Measurements from ENCODE around the gene RAB6B.

The RAB6B gene

DNA sequence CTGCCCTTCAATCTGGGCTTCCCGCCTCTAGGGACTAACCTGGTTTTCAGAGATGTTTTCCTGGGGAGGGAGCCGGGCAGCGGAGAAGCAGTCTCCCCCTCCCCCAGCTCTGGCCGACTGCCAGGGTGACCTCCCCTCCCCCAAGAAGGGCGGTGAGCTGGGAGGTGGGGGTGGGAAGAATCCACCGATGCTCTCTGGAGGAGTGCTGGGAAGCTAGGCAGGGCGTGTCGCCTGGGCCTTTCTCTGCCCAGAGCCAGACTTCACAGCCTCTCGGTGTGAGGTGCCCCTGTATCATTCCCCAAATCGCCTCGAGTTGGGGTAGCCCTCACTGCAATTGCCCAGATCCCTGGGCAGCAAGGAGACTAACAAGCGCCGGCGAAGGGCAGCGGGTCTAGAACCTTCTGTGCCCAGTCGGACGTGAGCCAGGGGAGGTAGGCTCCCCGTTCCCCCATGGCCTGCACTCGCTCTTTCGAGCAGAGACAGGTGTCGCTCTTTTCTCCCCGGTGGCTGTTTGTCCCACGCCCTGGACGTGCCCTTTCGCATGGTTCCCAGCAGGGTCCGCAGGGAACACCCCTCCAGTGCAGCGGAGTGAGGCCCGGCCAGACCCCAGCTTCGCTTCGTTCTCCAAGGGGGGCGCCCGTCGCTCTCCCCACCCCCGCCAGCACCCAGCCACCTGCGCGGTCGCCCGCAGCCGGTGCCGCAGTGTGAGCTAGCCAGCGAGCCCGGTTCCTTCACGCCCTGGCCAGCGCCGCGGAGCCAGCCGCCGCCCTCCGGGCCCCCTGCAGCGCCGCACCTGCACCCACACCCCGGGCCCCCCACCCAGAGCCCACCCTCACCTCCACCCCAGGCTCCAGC, 1.1 kb downstream of the RAB6B start:
- no peak for DNase-seq

GRCh38 chr3:133893683-133894352, 1.9 kb downstream of the RAB6B start:
- DNase-seq = no peak

GRCh38 chr3:133892541-133893231, 3.0 kb downstream of the RAB6B start:
- no peak for DNase-seq

GRCh38 chr3:133891662-133892378, 3.9 kb downstream of the RAB6B start:
- no peak for DNase-seq

GRCh38 chr3:133890972-133891644, 4.6 kb downstream of the RAB6B start:
- no peak for DNase-seq

- no peak for DNase-seq
These were observed 5.6 kb downstream of the RAB6B start for GRCh38 chr3:133890037-133890436.

DNA sequence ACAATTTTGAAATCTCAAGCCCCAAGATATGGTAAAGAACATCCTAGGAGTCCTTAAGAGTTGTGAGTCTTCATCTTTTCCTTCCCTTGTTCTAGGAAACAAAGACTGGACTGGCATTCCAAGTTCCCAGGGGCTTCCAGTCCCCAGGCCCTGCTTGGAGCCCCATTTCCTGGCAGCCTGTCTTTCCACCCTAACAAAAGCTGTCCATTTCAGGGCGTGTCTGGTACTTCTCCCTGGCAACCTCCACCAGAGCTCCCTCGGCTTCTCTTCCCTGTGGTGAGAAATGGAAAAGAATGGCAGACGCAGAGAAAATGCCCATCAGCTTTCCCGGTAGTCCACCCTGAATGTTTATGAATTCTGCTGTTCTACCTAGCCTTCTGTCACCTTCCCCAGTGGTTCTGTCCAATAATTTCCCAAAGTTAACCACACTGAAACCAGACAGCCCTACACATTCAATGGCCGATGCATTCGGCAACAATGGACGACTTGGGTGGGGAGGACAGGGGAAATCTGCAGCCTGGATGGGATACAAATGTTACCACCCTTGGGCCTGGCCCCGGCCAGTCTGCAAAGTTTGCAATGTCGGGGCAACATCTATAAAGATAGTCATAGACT, 6.8 kb downstream of the RAB6B start:
- no peak for DNase-seq

- DNase-seq = no peak
These were observed 7.6 kb downstream of the RAB6B start for GRCh38 chr3:133887803-133888703.

GRCh38 chr3:133887074-133887802, 8.4 kb downstream of the RAB6B start:
- no peak for DNase-seq

DNA sequence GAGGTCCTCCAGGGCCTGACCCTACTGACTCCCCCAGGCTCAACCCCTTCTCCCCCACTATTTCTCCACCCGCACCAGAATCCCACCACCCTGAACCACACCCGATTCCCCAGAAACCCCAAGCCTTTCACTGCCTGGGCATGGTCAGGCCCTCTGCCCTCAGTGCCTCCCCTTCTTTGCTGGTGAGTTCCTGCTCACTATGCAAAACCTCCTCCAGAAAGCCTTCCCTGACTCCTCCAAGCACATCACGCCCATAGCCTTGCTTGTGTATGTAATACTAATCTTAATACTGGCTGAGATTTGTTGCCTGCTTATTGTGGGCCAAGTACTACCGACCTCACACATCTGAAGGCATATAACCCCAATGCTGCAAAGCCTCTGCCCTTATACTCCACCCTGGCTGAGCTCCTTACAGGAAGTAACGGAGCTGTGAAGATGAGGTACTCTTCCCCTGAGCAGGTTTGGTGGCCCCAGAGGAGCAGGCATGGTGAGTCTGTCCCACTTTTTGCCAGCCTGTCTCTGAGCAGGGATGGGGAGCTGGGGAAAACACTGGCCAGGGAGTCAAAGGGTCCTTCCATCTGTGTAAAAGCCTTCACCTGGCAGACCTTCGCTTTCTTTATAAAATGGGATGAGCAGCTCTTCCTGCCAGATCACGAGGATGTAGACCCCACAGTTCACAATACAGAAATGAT, 9.5 kb downstream of the RAB6B start:
- DNase-seq = no peak

- no peak for DNase-seq
These were observed 10.6 kb downstream of the RAB6B start for GRCh38 chr3:133884887-133885711.

- DNase-seq = no peak
These were observed 11.4 kb downstream of the RAB6B start for GRCh38 chr3:133884054-133884886.

- no peak for DNase-seq
These were observed 12.0 kb downstream of the RAB6B start for GRCh38 chr3:133883641-133884040.

- DNase-seq = no peak
These were observed 12.6 kb downstream of the RAB6B start for GRCh38 chr3:133882986-133883586.

- no peak for DNase-seq
These were observed 13.5 kb downstream of the RAB6B start for GRCh38 chr3:133881939-133882825.

DNA sequence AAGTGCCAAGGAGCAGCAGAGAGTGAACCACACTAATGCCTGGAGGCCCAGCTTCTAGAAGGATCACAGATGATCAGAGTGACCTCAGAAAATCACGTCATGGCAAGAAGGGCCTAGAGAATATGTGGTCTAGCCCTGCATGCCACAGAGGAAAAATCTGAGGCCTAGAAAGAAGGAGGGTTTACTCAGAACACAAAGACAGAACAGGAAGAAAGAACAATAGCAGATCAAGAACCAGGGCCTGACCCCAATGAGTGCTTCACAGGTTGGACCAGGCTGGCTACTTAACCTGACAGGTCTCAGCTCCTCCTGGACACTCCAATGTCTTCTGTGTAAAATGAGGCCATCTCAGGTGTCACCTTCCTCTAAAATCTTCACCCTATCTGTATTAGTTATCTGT, 14.2 kb downstream of the RAB6B start:
- no peak for DNase-seq
